ENCODE measurements around the gene ZNF441. TPM values are rescaled to one million over a fixed set of nuclear protein-coding genes. Genes with fewer than 3 reads are reported as not detected.

The ZNF441 gene
- total RNA-seq (10 to 100 TPM in 6 of 7 donors, 1 to 10 TPM in 1; 8.0 to 17.4 (median 12.6) TPM), polyA plus RNA-seq (1 to 10 TPM; 5.0 to 8.1 (median 6.2) TPM)
- long read RNA-seq, donor 1, full-length matches to known transcripts = 3 of 3 reads
- long read RNA-seq, donor 1, partial matches to known transcripts = 0 of 3 reads
- long read RNA-seq, donor 1, other reads (novel, unspliced or antisense) = 0 of 3 reads
- long read RNA-seq, donor 2, full-length matches to known transcripts = 5 of 5 reads
- long read RNA-seq, donor 2, partial matches to known transcripts = 0 of 5 reads
- long read RNA-seq, donor 2, other reads (novel, unspliced or antisense) = 0 of 5 reads

DNA sequence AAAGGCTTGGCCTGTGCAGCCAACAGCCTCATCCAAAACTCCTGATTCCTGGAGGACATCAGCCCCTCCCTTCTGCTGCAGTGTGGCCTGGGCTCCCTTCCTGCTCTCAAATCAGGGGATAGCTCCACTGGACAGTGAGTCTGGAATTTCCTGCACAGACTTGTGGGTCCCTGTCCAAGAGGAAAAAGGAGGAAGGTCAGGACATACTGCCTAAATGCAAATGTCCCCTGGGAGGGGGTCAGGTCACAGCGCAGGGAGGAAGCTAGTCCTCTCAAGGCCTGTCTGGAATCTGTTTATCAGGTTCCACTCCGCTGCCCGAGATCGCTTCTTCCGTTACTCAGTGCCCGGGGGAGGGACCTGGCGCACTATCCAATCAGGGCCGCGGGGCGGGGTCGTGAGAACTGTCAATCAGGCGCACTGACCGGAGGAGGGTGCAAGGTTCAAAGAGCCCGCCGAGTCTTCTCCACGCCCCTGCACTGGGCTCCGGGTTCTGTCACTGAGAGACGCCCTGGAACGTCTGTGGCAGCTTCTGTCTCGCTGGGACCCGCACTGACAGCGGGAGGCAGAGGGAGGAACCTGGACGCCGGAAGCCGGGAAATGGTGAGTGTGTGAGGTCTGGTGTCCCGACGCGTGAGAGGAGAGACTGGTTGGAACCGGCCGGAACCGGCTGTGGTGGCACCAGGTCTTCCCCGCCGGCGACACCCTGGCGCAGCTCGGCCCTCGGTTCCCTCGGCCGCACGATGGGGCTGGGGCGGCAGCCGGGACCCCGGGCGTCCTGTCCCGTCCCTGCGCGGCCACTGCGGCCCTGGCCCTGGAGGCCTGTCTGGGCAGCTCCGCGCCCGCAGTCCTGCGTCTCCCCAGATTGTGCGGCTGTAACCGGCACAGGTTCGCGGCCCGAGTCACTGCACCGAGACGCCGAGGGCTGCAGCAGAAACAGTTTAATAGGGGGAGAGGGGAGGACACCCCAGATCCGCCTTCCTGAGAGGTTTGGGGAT, at the start of gene ZNF441:
ZNF441 (plus strand) TSS at position 404 of the 995 bp plus-strand sequence; CDS start at position 598, 194 bp downstream.
- H3K27me3 ChIP-seq (replicated peaks in 1 of 7) = no peaks in the 10 kb centered on the region
- TF ChIP-seq, protein P1, sequence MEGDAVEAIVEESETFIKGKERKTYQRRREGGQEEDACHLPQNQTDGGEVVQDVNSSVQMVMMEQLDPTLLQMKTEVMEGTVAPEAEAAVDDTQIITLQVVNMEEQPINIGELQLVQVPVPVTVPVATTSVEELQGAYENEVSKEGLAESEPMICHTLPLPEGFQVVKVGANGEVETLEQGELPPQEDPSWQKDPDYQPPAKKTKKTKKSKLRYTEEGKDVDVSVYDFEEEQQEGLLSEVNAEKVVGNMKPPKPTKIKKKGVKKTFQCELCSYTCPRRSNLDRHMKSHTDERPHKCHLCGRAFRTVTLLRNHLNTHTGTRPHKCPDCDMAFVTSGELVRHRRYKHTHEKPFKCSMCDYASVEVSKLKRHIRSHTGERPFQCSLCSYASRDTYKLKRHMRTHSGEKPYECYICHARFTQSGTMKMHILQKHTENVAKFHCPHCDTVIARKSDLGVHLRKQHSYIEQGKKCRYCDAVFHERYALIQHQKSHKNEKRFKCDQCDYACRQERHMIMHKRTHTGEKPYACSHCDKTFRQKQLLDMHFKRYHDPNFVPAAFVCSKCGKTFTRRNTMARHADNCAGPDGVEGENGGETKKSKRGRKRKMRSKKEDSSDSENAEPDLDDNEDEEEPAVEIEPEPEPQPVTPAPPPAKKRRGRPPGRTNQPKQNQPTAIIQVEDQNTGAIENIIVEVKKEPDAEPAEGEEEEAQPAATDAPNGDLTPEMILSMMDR (IDR thresholded peaks at IDR 0.05 in 8 of 11, conservative IDR thresholded peaks at IDR 0.05 in 3 of 11) = peak in 1 of 11 experiments; percentile 17
- TF ChIP-seq POLR2AphosphoS5 (IDR thresholded peaks at IDR 0.05) = peak; percentile 87 to 91 (median 90)
- peak in 1 of 3 donors; percentile 30 for TF ChIP-seq POLR2A (IDR thresholded peaks at IDR 0.05)
- 0 to 1% (median 0%) methylated on average over 31 to 61 of the region's 61 CpGs for WGBS, 5 donors
- intact Hi-C loops (cut with DNase I; ENCODE audit: low total_unique reads) = no loop called here
- peaks cover 12 to 29% (median 22%) of the 10 kb centered on the region in 6 donors for H3K4me1 ChIP-seq
- H3K36me3 ChIP-seq = peaks cover 0 to 13% (median 0%) of the 10 kb centered on the region in 6 donors
- peaks cover 4 to 58% (median 44%) of the 10 kb centered on the region in 8 donors for H3K9me3 ChIP-seq
- peak; percentile 97 for DNase-seq
- H3K4me3 ChIP-seq = peak within 1 kb of the TSS; percentile 49 to 94 (median 74)
- peak within 1 kb of the TSS; percentile 79 to 93 (median 90) for H3K27ac ChIP-seq

DNA sequence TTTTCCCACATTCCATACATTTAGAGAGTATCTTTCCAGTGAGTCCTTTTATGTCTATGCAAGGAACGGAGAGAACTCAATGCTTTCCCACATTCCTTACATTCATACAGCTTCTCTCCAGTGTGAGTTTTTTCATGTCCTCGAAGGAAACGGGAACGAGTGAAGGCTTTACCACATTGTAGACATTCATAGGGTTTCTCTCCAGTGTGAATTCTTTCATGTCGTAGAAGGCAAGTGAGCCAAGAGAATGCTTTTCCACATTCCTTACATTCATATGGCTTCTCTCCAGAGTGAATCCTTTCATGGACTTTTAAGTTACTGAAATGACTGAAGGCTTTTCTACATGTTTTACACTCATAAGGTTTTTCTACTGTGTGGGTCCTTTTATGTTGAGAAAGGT, 45.1 kb upstream of the ZNF441 start:
- intact Hi-C loops (cut with DNase I; ENCODE audit: low total_unique reads) = no loop called here
- TF ChIP-seq, protein P1 (IDR thresholded peaks at IDR 0.05 in 8 of 11, conservative IDR thresholded peaks at IDR 0.05 in 3 of 11) = no peak
- Histone ChIP-seq H3K36me3 (peaks cover 7 to 69% (median 28%) of the 10 kb centered on the region in 6 donors), H3K27ac (no peak overlapping the region), H3K4me3 (no peak overlapping the region), H3K9me3 (peaks cover 0 to 92% (median 58%) of the 10 kb centered on the region in 8 donors), H3K27me3 (replicated peaks in 1 of 7) (no peaks in the 10 kb centered on the region), H3K4me1 (no peaks in the 10 kb centered on the region)
- no peak for DNase-seq
- 87 to 99% (median 94%) methylated on average over 5 of the region's 5 CpGs for WGBS, 5 donors

DNA sequence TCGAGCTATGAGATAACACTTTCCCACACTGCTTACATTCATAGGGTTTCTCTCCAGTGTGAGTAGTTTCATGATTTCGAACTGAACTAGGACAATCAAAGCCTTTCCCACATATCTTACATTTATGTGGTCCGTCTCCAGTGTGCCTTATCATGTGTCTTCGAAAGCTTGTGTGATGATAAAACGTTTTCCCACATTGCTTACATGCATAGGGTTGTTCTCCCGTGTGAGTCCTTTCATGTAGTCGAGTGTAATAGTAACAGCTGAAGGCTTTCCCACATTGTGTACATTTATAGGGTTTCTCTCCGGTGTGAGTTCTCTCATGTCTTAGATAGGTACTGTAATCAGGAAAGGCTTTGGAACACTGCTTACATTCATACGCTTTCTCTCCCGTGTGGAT, 44.4 kb upstream of the ZNF441 start:
- 94 to 98% (median 97%) methylated on average over 10 of the region's 10 CpGs for WGBS, 5 donors
- intact Hi-C loops (cut with DNase I; ENCODE audit: low total_unique reads) = no loop called here

More for the DNA sequence above, 44.4 kb upstream of the ZNF441 start:
- Histone ChIP-seq H3K27me3 (replicated peaks in 1 of 7) (no peaks in the 10 kb centered on the region), H3K4me3 (no peak overlapping the region), H3K4me1 (no peaks in the 10 kb centered on the region), H3K27ac (no peak overlapping the region), H3K9me3 (peaks cover 0 to 94% (median 58%) of the 10 kb centered on the region in 8 donors), H3K36me3 (peaks cover 7 to 76% (median 28%) of the 10 kb centered on the region in 6 donors)
- TF ChIP-seq, protein P1 (IDR thresholded peaks at IDR 0.05 in 8 of 11, conservative IDR thresholded peaks at IDR 0.05 in 3 of 11) = no peak
- TF ChIP-seq POLR2A (IDR thresholded peaks at IDR 0.05) (no peak), POLR2AphosphoS5 (IDR thresholded peaks at IDR 0.05) (no peak)
- no peak for DNase-seq
